Neuron (in vitro differentiated cells): ENCODE results near the gene IL20.
"Not testable (repeated sequence)": the region's sequence is repeated elsewhere in the genome, so short reads cannot be mapped to it uniquely, and the experiment has no call there.

Experiments
- H2AFZ ChIP-seq: one replicate; pipeline ENCODE4 v1.6.1; 2013; ENCODE audit warnings: low read depth, mild to moderate bottlenecking, inconsistent platforms, low read length, moderate library complexity
- H3K27me3 ChIP-seq: one replicate; pipeline ENCODE4 v1.6.1; 2013; ENCODE audit warnings: low read length; ENCODE audit not compliant: insufficient read depth
- H3K36me3 ChIP-seq: one replicate; pipeline ENCODE4 v1.6.1; 2013; ENCODE audit warnings: low read length; ENCODE audit not compliant: insufficient read depth
- H3K4me1 ChIP-seq: one replicate; pipeline ENCODE4 v1.6.1; 2013; ENCODE audit warnings: low read length; ENCODE audit not compliant: insufficient read depth
- H3K4me3 ChIP-seq: 2 replicates; pipeline ENCODE4 v1.5.1; 2013; ENCODE audit warnings: mild to moderate bottlenecking, low read length, moderate library complexity
- H3K9me3 ChIP-seq: one replicate; pipeline ENCODE4 v1.6.1; 2013; ENCODE audit warnings: low read length

The IL20 gene

GRCh38 chr1:206851341-206852010 is 13.9 kb upstream of the IL20 start:
- Histone ChIP-seq H3K36me3 (no peaks in the 10 kb centered on the region), H3K9me3 (no peaks in the 10 kb centered on the region), H3K4me1 (peaks cover 4% of the 10 kb centered on the region), H3K4me3 (no peak overlapping the region), H2AFZ (no peak overlapping the region), H3K27me3 (no peaks in the 10 kb centered on the region)

- not testable (repeated sequence) for H2AFZ ChIP-seq, H3K4me1 ChIP-seq, H3K4me3 ChIP-seq, H3K9me3 ChIP-seq, H3K27me3 ChIP-seq, H3K36me3 ChIP-seq
These were observed 12.8 kb upstream of the IL20 start for GRCh38 chr1:206852662-206853061.

GRCh38 chr1:206853696-206854095 is 11.7 kb upstream of the IL20 start:
- not testable (repeated sequence) for H2AFZ ChIP-seq, H3K4me1 ChIP-seq, H3K9me3 ChIP-seq, H3K27me3 ChIP-seq, H3K36me3 ChIP-seq, H3K4me3 ChIP-seq

- Histone ChIP-seq H3K9me3 (no peaks in the 10 kb centered on the region), H3K27me3 (no peaks in the 10 kb centered on the region), H3K4me1 (no peaks in the 10 kb centered on the region)
These were observed 10.9 kb upstream of the IL20 start for GRCh38 chr1:206854401-206855129.

GRCh38 chr1:206855859-206856258 is 9.6 kb upstream of the IL20 start:
- no peaks in the 10 kb centered on the region for H3K36me3 ChIP-seq
- no peak overlapping the region for H2AFZ ChIP-seq
- H3K4me1 ChIP-seq = no peaks in the 10 kb centered on the region
- no peaks in the 10 kb centered on the region for H3K9me3 ChIP-seq
- H3K27me3 ChIP-seq = no peaks in the 10 kb centered on the region
- H3K4me3 ChIP-seq = no peak overlapping the region

More at GRCh38 chr1:206854401-206855129, 10.9 kb upstream of the IL20 start:
- Histone ChIP-seq H3K4me3 (no peak overlapping the region), H3K36me3 (no peaks in the 10 kb centered on the region), H2AFZ (no peak overlapping the region)

GRCh38 chr1:206856674-206857464 is 8.6 kb upstream of the IL20 start:
- Histone ChIP-seq H3K9me3 (no peaks in the 10 kb centered on the region), H3K36me3 (no peaks in the 10 kb centered on the region), H3K27me3 (peaks cover 5% of the 10 kb centered on the region), H3K4me1 (no peaks in the 10 kb centered on the region), H3K4me3 (no peak overlapping the region), H2AFZ (no peak overlapping the region)

- H3K9me3 ChIP-seq = no peaks in the 10 kb centered on the region
- H3K4me1 ChIP-seq = no peaks in the 10 kb centered on the region
- H3K27me3 ChIP-seq = peaks cover 5% of the 10 kb centered on the region
- no peak overlapping the region for H3K4me3 ChIP-seq
- H3K36me3 ChIP-seq = no peaks in the 10 kb centered on the region
- no peak overlapping the region for H2AFZ ChIP-seq
These were observed 6.3 kb upstream of the IL20 start for GRCh38 chr1:206859082-206859521.

- no peaks in the 10 kb centered on the region for H3K9me3 ChIP-seq
- no peak overlapping the region for H2AFZ ChIP-seq
These were observed 5.3 kb upstream of the IL20 start for GRCh38 chr1:206860165-206860564.

GRCh38 chr1:206863266-206863665 is 2.2 kb upstream of the IL20 start:
- no peaks in the 10 kb centered on the region for H3K9me3 ChIP-seq
- no peaks in the 10 kb centered on the region for H3K36me3 ChIP-seq
- no peaks in the 10 kb centered on the region for H3K4me1 ChIP-seq
- no peak overlapping the region for H2AFZ ChIP-seq
- H3K4me3 ChIP-seq = no peak overlapping the region
- peaks cover 5% of the 10 kb centered on the region for H3K27me3 ChIP-seq

More at GRCh38 chr1:206860165-206860564, 5.3 kb upstream of the IL20 start:
- Histone ChIP-seq H3K4me1 (no peaks in the 10 kb centered on the region), H3K36me3 (no peaks in the 10 kb centered on the region), H3K27me3 (peaks cover 5% of the 10 kb centered on the region), H3K4me3 (no peak overlapping the region)

GRCh38 chr1:206866062-206866461 is 639 bp downstream of the IL20 start:
- Histone ChIP-seq H3K9me3 (no peaks in the 10 kb centered on the region), H2AFZ (no peak overlapping the region), H3K36me3 (no peaks in the 10 kb centered on the region), H3K27me3 (peaks cover 4% of the 10 kb centered on the region), H3K4me1 (no peaks in the 10 kb centered on the region), H3K4me3 (no peak overlapping the region)

GRCh38 chr1:206867239-206867638 is 1.8 kb downstream of the IL20 start:
- no peaks in the 10 kb centered on the region for H3K9me3 ChIP-seq
- no peaks in the 10 kb centered on the region for H3K4me1 ChIP-seq
- H2AFZ ChIP-seq = no peak overlapping the region
- H3K4me3 ChIP-seq = no peak overlapping the region
- H3K36me3 ChIP-seq = no peaks in the 10 kb centered on the region
- H3K27me3 ChIP-seq = no peaks in the 10 kb centered on the region

GRCh38 chr1:206867716-206868115 is 2.3 kb downstream of the IL20 start:
- no peak overlapping the region for H2AFZ ChIP-seq
- H3K9me3 ChIP-seq = no peaks in the 10 kb centered on the region
- H3K36me3 ChIP-seq = no peaks in the 10 kb centered on the region
- H3K4me3 ChIP-seq = no peak overlapping the region
- no peaks in the 10 kb centered on the region for H3K4me1 ChIP-seq
- H3K27me3 ChIP-seq = no peaks in the 10 kb centered on the region

GRCh38 chr1:206868264-206868663 is 2.8 kb downstream of the IL20 start:
- Histone ChIP-seq H3K36me3 (no peaks in the 10 kb centered on the region), H3K4me3 (no peak overlapping the region), H3K27me3 (no peaks in the 10 kb centered on the region), H3K4me1 (no peaks in the 10 kb centered on the region), H3K9me3 (no peaks in the 10 kb centered on the region), H2AFZ (no peak overlapping the region)
